Rectal smooth muscle tissue (tissue), 1 donor: ENCODE data around the gene NFATC2.
A peak's percentile ranks its signal among the peaks of the same experiment; 100 is the strongest.

Experiments used
- H3K27ac ChIP-seq: one replicate; pipeline ENCODE4 v1.7.0; 2013; ENCODE audit warnings: low read depth, low read length, inconsistent platforms
- H3K27me3 ChIP-seq: one replicate; pipeline ENCODE4 v1.7.0; 2013; ENCODE audit warnings: low read length; ENCODE audit not compliant: control insufficient read depth, insufficient read depth
- H3K36me3 ChIP-seq: one replicate; pipeline ENCODE4 v1.7.0; 2013; ENCODE audit warnings: low read length; ENCODE audit not compliant: control insufficient read depth, insufficient read depth
- H3K4me1 ChIP-seq: one replicate; pipeline ENCODE4 v1.7.0; 2013; ENCODE audit warnings: low read length; ENCODE audit not compliant: control insufficient read depth, insufficient read depth
- H3K4me3 ChIP-seq: one replicate; pipeline ENCODE4 v1.7.0; 2013; ENCODE audit warnings: low read length
- H3K9ac ChIP-seq: one replicate; pipeline ENCODE4 v1.7.0; 2013; ENCODE audit warnings: low read length

NFATC2 gene

GRCh38 chr20:51563486-51564332 is 21.2 kb upstream of the NFATC2 start:
- H3K27me3 ChIP-seq, result no peaks in the 10 kb centered on the region
- H3K27ac ChIP-seq, result peak overlapping the region; percentile 91
- H3K36me3 ChIP-seq, result no peaks in the 10 kb centered on the region
- no peak overlapping the region for H3K9ac ChIP-seq
- H3K4me1 ChIP-seq, result peaks cover 20% of the 10 kb centered on the region
- H3K4me3 ChIP-seq, result peak overlapping the region; percentile 19

GRCh38 chr20:51563174-51563485 is 20.6 kb upstream of the NFATC2 start:
- no peaks in the 10 kb centered on the region for H3K27me3 ChIP-seq
- H3K27ac ChIP-seq, result peak overlapping the region; percentile 91
- peak overlapping the region; percentile 72 for H3K4me3 ChIP-seq
- H3K9ac ChIP-seq, result no peak overlapping the region
- H3K36me3 ChIP-seq, result no peaks in the 10 kb centered on the region
- peaks cover 20% of the 10 kb centered on the region for H3K4me1 ChIP-seq

- H3K4me3 ChIP-seq, result peak overlapping the region; percentile 72
- H3K27ac ChIP-seq, result peak overlapping the region; percentile 91
- H3K27me3 ChIP-seq, result no peaks in the 10 kb centered on the region
- H3K36me3 ChIP-seq, result no peaks in the 10 kb centered on the region
- peaks cover 20% of the 10 kb centered on the region for H3K4me1 ChIP-seq
- peak overlapping the region; percentile 19 for H3K9ac ChIP-seq
Observed at GRCh38 chr20:51562332-51563173, 20.0 kb upstream of the NFATC2 start.

GRCh38 chr20:51562027-51562331 is 19.5 kb upstream of the NFATC2 start:
- Histone ChIP-seq H3K27ac (peak overlapping the region; percentile 91), H3K36me3 (no peaks in the 10 kb centered on the region), H3K4me1 (peaks cover 20% of the 10 kb centered on the region), H3K4me3 (peak overlapping the region; percentile 72), H3K27me3 (no peaks in the 10 kb centered on the region), H3K9ac (peak overlapping the region; percentile 19)

GRCh38 chr20:51560550-51561307 is 18.2 kb upstream of the NFATC2 start:
- Histone ChIP-seq H3K4me1 (peaks cover 20% of the 10 kb centered on the region), H3K36me3 (no peaks in the 10 kb centered on the region), H3K27ac (no peak overlapping the region), H3K4me3 (peak overlapping the region; percentile 19), H3K27me3 (no peaks in the 10 kb centered on the region), H3K9ac (no peak overlapping the region)

- no peaks in the 10 kb centered on the region for H3K27me3 ChIP-seq
- no peak overlapping the region for H3K9ac ChIP-seq
- H3K27ac ChIP-seq, result no peak overlapping the region
- no peaks in the 10 kb centered on the region for H3K36me3 ChIP-seq
- H3K4me1 ChIP-seq, result peaks cover 18% of the 10 kb centered on the region
- H3K4me3 ChIP-seq, result no peak overlapping the region
Observed at GRCh38 chr20:51560042-51560441, 17.5 kb upstream of the NFATC2 start.

GRCh38 chr20:51554538-51555165 is 12.1 kb upstream of the NFATC2 start:
- H3K36me3 ChIP-seq, result no peaks in the 10 kb centered on the region

GRCh38 chr20:51553897-51554486 is 11.5 kb upstream of the NFATC2 start:
- no peaks in the 10 kb centered on the region for H3K36me3 ChIP-seq
- no peaks in the 10 kb centered on the region for H3K4me1 ChIP-seq
- H3K27ac ChIP-seq, result no peak overlapping the region
- H3K4me3 ChIP-seq, result no peak overlapping the region
- H3K27me3 ChIP-seq, result peaks cover 5% of the 10 kb centered on the region
- no peak overlapping the region for H3K9ac ChIP-seq

More at GRCh38 chr20:51554538-51555165, 12.1 kb upstream of the NFATC2 start:
- Histone ChIP-seq H3K4me3 (no peak overlapping the region), H3K27me3 (peaks cover 5% of the 10 kb centered on the region), H3K27ac (no peak overlapping the region), H3K4me1 (no peaks in the 10 kb centered on the region), H3K9ac (no peak overlapping the region)

- no peaks in the 10 kb centered on the region for H3K36me3 ChIP-seq
- peaks cover 5% of the 10 kb centered on the region for H3K27me3 ChIP-seq
- no peaks in the 10 kb centered on the region for H3K4me1 ChIP-seq
- no peak overlapping the region for H3K27ac ChIP-seq
- no peak overlapping the region for H3K4me3 ChIP-seq
- no peak overlapping the region for H3K9ac ChIP-seq
Observed at GRCh38 chr20:51551186-51551585, 8.7 kb upstream of the NFATC2 start.

GRCh38 chr20:51549474-51549873 is 7.0 kb upstream of the NFATC2 start:
- Histone ChIP-seq H3K27me3 (peaks cover 5% of the 10 kb centered on the region), H3K9ac (no peak overlapping the region), H3K27ac (no peak overlapping the region), H3K36me3 (no peaks in the 10 kb centered on the region), H3K4me1 (no peaks in the 10 kb centered on the region), H3K4me3 (no peak overlapping the region)

GRCh38 chr20:51547951-51548350 is 5.4 kb upstream of the NFATC2 start:
- H3K27me3 ChIP-seq, result no peaks in the 10 kb centered on the region
- H3K36me3 ChIP-seq, result no peaks in the 10 kb centered on the region
- no peak overlapping the region for H3K9ac ChIP-seq
- H3K27ac ChIP-seq, result no peak overlapping the region
- no peak overlapping the region for H3K4me3 ChIP-seq
- no peaks in the 10 kb centered on the region for H3K4me1 ChIP-seq

GRCh38 chr20:51545515-51545914 is 3.0 kb upstream of the NFATC2 start:
- Histone ChIP-seq H3K27ac (no peak overlapping the region), H3K9ac (no peak overlapping the region), H3K36me3 (no peaks in the 10 kb centered on the region), H3K27me3 (no peaks in the 10 kb centered on the region), H3K4me3 (no peak overlapping the region), H3K4me1 (peaks cover 11% of the 10 kb centered on the region)
